PC-9 (cell line): ENCODE results near the gene TPCN2.

Source experiments
- CTCF ChIP-seq: fragments of 200-600 bp; sonication (generic); conservative IDR thresholded peaks from 2 replicates; pipeline ENCODE4 v1.6.1; 2017; ENCODE audit warnings: mixed run types, antibody characterized with exemption, mild to moderate bottlenecking, moderate library complexity
- EZH2 ChIP-seq: fragments of 200-600 bp; sonication (generic); IDR thresholded peaks from 2 replicates; pipeline ENCODE4 v1.8.0; 2017; ENCODE audit warnings: antibody characterized with exemption, low read depth

GRCh38 chr11:69073469-69073868 is 24.7 kb downstream of the TPCN2 start:
- TF ChIP-seq CTCF (no peak), EZH2 (no peak)
